ENCODE data around the gene ZNF837. TPM values are rescaled to one million over a fixed set of nuclear protein-coding genes. Genes with fewer than 3 reads are reported as not detected.
A peak's percentile ranks its signal among the peaks of the same experiment; 100 is the strongest.

ZNF837 gene
- total and polyA plus RNA-seq, 2 of the 13 experiments (the other 11 are each of a cell fraction or from before 2014, with no cell fraction given) = 0.29 to 1.3 TPM

DNA sequence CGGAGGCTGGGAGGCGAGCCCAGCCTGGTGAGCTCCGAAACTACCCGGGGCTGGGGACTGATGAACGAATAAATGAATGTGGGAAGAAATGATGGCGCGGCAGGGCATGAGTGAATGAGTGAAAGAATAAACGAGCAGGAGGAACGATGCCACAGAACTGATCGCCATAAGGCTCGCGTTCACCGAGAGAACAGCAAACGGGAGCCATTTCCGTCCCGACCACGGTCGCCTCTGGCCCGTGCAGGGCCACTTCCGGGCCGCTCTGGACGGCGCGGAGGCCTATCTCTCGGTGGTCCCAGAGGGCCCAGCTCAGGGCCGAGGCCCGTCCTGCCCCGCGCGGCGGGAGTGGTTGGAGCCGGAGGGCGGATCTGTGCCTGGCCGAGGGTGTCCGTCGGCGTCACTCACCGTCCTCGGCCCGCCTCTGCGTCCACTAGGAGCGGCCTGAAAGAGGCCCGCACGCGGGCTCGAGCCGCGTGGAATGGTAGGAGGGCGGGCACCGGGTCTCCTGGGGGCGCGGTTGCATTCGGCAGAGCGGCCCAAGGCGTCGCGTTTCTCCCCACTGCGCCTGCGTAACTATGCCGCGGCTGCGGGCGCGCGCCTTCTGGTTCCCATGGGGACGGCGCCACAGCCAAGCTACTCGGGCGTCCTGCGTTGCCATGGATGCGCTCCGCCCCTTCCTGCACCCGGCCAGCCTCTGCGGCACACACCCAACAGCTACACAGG lies 18.4 kb downstream of the ZNF837 start, which contains the start of gene ZNF497 (continued):
- TF ChIP-seq, protein P1, sequence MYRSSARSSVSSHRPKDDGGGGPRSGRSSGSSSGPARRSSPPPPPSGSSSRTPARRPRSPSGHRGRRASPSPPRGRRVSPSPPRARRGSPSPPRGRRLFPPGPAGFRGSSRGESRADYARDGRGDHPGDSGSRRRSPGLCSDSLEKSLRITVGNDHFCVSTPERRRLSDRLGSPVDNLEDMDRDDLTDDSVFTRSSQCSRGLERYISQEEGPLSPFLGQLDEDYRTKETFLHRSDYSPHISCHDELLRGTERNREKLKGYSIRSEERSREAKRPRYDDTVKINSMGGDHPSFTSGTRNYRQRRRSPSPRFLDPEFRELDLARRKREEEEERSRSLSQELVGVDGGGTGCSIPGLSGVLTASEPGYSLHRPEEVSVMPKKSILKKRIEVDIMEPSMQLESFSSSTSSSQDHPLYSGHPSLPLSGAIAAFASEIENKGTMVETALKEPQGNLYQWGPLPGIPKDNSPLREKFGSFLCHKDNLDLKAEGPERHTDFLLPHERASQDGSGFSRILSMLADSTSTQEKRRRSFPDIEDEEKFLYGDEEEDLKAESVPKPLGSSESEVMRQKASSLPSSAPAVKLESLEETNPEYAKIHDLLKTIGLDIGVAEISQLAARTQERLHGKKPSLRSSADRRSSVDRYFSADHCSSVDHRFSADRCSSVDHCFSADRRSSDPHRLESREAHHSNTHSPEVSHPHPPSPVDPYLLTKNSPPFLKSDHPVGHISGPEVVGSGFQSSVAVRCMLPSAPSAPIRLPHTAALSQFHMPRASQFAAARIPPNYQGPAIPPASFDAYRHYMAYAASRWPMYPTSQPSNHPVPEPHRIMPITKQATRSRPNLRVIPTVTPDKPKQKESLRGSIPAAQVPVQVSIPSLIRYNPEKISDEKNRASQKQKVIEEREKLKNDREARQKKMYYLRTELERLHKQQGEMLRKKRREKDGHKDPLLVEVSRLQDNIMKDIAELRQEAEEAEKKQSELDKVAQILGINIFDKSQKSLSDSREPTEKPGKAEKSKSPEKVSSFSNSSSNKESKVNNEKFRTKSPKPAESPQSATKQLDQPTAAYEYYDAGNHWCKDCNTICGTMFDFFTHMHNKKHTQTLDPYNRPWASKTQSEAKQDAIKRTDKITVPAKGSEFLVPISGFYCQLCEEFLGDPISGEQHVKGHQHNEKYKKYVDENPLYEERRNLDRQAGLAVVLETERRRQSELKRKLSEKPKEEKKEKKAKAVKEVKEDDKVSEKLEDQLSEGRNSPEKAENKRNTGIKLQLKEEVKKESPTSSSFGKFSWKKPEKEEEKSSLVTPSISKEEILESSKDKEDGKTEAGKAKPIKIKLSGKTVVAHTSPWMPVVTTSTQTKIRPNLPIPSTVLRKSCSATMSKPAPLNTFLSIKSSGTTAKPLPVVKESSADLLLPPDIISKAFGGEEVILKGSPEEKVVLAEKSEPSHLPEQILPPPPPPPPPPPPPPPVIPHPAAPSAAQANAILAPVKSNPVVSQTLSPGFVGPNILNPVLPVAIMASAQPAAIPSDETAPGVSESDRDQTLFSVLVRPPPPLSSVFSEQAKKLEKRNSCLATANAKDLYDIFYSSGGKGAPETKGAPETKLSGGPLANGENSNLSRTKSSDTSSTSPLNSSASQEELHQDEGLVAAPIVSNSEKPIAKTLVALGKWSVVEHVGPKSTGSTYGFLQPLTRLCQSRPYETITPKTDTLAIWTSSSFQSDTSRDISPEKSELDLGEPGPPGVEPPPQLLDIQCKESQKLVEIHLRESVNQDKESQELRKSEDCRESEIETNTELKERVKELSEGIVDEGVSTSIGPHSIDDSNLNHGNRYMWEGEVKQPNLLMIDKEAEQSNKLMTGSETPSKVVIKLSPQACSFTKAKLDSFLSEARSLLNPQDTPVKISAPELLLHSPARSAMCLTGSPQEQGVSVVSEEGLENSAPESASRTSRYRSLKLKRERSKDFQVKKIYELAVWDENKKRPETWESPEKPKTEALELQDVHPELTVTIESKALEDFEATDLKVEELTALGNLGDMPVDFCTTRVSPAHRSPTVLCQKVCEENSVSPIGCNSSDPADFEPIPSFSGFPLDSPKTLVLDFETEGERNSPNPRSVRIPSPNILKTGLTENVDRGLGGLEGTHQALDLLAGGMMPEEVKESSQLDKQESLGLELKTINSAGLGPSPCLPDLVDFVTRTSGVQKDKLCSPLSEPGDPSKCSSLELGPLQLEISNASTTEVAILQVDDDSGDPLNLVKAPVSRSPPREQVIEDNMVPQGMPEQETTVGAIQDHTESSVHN (CRISPR knock-in tag; IDR thresholded peaks at IDR 0.05) = no peak
- TF ChIP-seq ZNF317 (CRISPR knock-in tag; IDR thresholded peaks at IDR 0.05) (no peak; the same call in 1 of the 2 replicates), SOX5 (CRISPR knock-in tag; IDR thresholded peaks at IDR 0.05; ENCODE audit: borderline replicate concordance) (peak; percentile 36; the same call in 1 of the 2 replicates), NRL (CRISPR knock-in tag; IDR thresholded peaks at IDR 0.05; ENCODE audit: borderline replicate concordance) (peak; percentile 39; the same call in 1 of the 2 replicates), MAF1 (CRISPR knock-in tag; IDR thresholded peaks at IDR 0.05; ENCODE audit: borderline replicate concordance) (peak; percentile 90), ZNF10 (CRISPR knock-in tag; IDR thresholded peaks at IDR 0.05; ENCODE audit: borderline replicate concordance, low read depth) (no peak), RFX3 (CRISPR knock-in tag; IDR thresholded peaks at IDR 0.05) (peak; percentile 100), ZNF549 (CRISPR knock-in tag; IDR thresholded peaks at IDR 0.05) (peak; percentile 45; the same call in 1 of the 2 replicates), NFE2L2 (IDR thresholded peaks at IDR 0.05; ENCODE audit: low read length) (no peak), SNAPC2 (CRISPR knock-in tag; IDR thresholded peaks at IDR 0.05) (no peak; the same call in 1 of the 2 replicates), BHLHE40 (IDR thresholded peaks at IDR 0.05; ENCODE audit: low read length) (peak; percentile 57), HIVEP1 (CRISPR knock-in tag; IDR thresholded peaks at IDR 0.05) (0 out of 2 replicates have a peak, but pooled peaks have one; percentile 1), BCLAF1 (IDR thresholded peaks at IDR 0.05) (no peak), RBM22 (optimal IDR thresholded peaks at IDR 0.05; ENCODE audit: low read length) (peak; percentile 100), FOXA1 (IDR thresholded peaks at IDR 0.05) (no peak), FOXA1 (CRISPR knock-in tag; IDR thresholded peaks at IDR 0.05) (no peak)
